ENCODE data around the gene CRB1. TPM values are rescaled to one million over a fixed set of nuclear protein-coding genes. Genes with fewer than 3 reads are reported as not detected.

CRB1 gene
- total RNA-seq, 1 donor from 2014 or later: 0.24 TPM

DNA sequence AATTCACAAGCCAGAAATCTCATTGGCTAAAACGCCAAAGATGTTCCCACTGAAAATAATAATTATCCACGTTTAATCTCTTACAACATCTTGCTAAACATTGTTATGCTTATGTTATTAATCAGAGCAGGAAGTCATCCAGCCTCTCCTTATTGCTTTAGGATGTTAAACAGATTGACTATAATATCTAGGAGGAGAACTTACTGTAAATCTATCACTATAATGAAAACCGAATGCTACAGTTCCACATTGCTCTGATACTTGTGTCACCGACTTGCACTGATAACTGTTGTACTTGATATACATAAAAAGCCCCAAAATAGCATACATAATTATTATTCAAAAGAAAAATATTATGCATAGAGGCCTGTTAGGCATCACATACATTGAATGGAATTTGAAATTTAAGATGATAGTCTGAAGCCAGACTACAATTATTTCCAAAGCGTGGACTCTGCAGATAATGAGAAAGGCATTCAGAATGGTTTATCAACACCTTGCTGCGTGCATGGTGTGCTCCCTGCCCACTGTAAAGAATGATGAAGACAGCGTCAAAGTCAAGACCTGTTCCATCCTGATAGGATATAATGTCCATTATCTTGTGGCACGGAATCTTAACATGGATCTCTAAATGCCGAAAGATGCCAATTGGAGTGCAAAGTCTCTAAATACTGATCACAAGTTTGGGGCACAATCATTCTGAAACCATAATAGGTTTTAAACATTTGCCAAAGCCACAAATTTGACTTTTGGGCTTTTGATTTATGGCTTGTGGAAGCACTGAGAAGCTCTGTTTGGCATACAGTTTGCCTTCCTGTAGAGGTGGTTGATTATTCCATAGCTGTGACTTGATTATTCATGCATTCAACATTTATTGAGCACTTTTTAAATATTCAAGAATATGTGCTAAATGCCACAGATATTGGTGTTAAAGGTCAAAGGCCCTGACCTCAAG, 71.3 kb downstream of the CRB1 start:
- intact Hi-C loops (cut with DNase I): loop anchor here (10.0 kb wide), 1 partner anchor 115 kb away; no protein-coding TSS in a partner anchor
- DNase-seq (ENCODE audit: low spot score): no peak

DNA sequence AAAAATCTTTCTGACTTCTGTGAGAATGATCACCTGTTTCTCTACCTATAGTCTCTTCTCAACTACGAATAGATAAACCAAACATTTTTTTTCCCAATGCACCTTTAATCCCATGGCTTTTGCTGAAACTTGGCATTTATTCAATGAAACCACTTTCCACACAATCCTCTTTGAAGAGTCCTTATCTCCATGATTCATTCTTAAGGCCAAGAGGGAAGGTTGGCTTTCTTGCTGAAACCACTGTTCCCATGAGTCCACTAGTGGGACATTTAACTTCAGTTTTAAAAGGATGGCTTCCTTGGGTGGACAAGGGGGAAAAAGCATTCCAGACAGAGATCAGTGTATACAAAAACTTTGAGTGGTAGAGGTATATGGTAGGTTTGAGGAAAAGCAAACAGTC, 73.6 kb downstream of the CRB1 start:
- no peak for DNase-seq (ENCODE audit: low spot score)

DNA sequence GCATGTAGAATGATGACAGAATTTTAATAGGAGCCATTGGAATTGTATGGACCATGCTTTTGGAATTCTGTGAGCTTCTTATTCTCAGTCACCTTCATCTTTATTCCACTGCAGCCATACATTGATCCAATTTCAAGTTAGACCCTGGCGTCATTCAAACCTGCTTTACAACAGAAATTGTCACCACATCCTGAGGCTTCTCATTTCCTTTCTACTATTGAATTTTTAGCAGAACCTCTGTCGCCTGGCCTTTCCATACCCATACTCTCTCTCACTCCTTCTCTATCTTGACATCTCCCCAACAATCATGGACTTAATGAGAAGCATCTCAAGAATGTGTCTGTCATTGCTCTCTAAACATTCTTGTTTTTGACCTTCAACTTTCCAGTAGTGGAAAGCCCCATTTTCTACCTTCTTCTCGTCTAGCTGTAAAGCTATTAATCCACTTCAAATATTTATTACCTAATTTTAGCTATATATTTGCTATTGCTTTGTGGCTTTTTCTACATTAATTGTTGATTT, 74.1 kb downstream of the CRB1 start:
- intact Hi-C loops (cut with DNase I): no loop called here
- no peak for DNase-seq (ENCODE audit: low spot score)

More for the DNA sequence above, 73.6 kb downstream of the CRB1 start:
- intact Hi-C loops (cut with DNase I): no loop called here

DNA sequence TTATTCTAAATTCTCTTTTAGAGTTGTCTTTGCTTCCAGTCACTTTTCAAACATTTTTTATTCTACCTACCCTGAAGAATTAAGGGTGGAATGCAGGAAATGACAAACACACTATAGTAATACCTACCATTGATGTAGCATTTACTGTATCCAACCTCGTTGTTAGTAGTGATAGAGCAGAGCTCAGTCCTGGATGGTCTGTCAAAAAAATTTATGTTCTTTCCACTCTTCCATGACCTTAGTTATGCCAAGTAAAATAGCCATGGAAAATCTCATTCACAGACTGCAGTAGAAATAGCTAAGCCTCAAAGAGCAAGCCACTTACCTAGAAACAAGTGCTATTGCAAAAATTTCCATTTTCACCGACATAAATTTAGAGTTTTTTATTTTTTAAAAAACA, 74.6 kb downstream of the CRB1 start:
- no peak for DNase-seq (ENCODE audit: low spot score)
- intact Hi-C loops (cut with DNase I): no loop called here

DNA sequence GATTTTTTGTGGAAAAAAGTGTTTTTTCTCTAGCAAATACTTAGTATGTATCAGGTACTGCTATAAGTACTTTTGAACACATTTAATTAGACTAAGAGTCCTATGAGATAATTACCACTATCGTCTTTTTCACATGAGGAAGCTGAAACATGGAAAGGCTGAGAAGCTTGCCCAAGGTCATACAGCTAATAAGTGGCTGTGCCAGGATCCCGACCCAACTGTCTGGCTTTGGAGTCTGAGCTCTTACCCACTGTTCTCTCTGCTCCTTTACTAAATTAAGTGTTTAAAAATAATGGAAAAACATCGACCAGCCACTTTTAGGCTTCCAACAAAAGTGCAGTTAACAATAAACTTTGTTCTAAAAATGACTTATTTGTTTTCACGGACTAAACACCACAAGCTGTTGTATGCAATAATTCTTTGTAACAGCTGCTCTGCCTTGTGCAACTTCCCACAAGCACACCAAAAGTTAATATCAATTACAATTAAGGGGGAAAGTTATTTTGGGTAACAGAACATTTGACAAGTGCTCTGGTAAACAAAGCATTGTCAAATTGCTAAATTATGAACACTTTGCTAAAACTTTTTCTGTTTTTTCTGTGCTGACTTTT, 75.7 kb downstream of the CRB1 start:
- no peak for DNase-seq (ENCODE audit: low spot score)
- intact Hi-C loops (cut with DNase I): no loop called here

DNA sequence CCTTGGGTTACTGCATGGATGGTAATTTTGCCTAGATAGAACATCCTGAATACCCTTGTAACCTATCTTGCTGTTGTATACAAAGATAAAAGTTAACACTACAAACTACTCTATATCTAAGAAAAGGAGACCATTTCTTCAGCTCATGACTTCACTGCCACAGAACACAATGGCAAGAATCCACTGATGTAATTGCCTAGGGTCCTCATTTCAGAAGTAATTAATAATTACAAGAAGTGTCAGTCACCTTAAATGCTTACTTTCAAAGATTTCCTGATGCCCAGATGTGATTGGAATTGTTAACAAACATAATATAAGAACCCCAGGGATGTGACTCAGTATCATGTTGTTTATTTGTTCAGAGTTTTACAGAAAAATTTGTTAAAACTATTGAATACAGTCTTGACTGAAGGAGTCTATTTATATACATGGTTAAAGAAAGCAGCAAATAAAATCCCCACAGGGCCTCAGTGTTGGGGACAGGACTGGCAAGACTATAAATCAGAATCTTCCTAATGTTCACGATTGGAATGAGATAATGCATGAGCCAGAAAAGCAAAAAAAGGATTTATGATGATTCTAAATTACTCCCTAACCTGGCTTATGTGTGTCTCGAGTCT, 83.9 kb downstream of the CRB1 start:
- intact Hi-C loops (cut with DNase I): no loop called here
- no peak for DNase-seq (ENCODE audit: low spot score)

DNA sequence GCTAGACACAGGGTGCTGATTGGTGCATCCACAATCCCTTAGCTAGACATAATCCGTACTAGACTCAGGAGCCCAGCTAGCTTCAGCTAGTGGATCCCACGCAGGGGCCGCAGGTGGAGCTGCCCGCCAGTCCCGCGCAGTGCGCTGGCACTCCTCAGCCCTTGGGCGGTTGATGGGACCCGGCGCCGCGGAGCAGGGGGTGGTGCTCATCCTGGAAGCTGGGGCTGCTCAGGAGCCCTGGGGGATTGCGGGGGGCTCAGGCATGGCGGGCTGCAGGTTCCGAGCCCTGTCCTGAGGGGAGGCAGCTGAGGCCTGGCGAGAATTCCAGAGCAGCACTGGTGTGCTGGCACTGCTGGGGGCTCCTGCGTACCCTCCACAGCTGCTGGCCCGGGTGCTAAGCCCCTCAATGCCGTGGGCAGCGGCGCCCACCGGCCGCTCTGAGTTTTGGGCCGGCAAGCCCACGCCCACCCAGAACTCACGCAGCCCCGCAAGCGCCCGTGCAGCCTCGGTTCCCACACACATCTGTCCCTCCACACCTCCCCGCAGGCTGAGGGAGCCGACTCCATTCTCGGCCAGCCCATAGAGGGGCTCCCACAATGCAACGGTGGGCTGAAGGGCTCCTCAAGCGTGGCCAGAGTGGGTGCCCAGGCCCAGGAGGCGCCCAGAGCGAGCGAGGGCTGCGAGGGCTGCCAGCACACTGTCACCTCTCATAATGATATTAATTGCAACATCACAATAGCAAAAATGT, 87.4 kb downstream of the CRB1 start:
- intact Hi-C loops (cut with DNase I): loop anchor here (5.0 kb wide), 1 partner anchor 173 kb away; no protein-coding TSS in a partner anchor
- no peak for DNase-seq (ENCODE audit: low spot score)

DNA sequence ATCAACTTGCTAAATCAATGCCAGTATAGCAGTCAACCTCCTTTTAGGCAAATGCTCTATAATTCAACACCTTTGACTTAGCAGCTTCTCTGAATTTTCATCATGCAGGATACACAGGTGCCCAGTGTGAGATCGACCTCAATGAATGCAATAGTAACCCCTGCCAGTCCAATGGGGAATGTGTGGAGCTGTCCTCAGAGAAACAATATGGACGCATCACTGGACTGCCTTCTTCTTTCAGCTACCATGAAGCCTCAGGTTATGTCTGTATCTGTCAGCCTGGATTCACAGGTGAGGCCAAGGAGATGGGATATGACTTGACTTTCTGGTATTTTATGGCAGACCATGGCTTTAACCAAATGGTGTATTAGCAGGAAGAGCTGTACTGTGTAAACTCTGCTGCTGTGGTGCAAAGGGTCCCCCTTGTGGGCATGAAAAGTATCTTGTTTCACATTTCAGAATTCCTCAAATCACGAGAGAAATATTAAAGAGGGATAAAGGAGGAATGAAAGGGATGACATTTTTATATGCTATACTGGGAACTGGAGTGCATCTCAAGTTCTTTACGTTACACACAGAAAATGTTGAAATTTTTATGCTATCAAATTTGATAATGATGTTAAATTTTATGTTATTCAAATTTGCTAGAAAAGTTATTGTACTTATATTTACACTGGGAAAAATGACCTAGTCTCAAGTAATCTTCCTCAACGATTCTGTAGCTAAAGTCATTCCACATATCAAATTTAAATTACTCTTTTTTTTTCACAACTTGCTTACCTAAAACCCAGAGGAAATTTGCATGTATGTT, 88.9 kb downstream of the CRB1 start:
- intact Hi-C loops (cut with DNase I): loop anchor here (5.0 kb wide), 1 partner anchor 175 kb away; no protein-coding TSS in a partner anchor
- no peak for DNase-seq (ENCODE audit: low spot score)

DNA sequence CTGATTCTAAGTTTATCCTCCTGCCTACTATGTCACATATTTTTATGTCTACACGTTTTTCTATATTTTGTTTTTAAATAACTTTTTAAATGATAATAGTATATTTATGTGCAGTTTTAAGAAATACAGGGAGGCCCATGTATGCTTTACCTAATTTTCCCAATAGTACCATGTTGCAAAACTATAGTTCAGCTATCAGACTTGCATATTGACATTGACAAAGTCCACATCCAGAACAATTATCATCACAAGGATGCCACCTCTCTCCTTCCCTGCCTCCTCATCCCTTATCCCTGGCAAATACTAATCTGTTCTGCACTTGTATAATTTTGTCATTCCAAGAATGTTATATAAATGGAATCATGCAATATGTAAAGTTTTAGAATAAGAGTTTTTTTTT, 90.9 kb downstream of the CRB1 start:
- intact Hi-C loops (cut with DNase I): loop anchor here (2.0 to 5.0 kb wide), 2 partner anchors 30 to 177 kb away; no protein-coding TSS in a partner anchor
- no peak for DNase-seq (ENCODE audit: low spot score)

DNA sequence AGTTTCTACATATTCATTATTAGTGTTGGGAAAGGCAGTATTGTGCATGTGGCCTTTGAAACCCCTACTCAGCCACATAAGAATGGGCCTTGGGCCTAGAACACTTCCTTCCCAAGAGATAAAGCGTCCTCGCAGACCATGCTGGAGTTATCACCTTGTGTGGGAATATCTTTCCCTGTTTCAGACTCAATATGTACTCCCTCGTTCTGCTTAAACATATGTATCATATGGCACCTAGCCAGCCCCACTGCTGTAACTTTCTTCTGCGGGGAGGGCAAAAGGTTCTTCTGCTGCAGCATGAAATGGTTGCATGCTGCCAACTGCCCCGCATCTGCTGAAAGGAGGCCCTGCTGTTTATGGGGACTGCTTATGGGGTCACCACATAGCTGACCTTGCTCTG, 92.0 kb downstream of the CRB1 start:
- DNase-seq (ENCODE audit: low spot score): no peak
- intact Hi-C loops (cut with DNase I): no loop called here

DNA sequence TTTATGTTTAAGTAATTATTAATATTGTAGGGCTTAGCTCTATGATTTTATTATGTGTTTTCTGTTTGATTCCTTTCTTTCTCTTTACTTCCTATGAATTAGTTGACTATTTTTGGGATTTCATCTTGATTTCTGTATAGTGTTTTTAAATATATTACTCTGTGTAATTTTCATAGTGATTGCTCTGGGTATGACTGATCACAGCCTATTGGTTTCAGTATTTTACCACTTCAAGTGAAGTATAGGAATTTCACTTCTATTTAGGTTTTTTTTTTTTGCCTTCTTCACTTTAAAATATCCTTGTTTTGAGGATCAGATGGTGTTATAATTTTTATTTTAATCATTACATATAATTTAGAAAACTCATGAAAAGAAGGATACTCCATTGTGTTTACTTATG, 94.8 kb downstream of the CRB1 start:
- DNase-seq (ENCODE audit: low spot score): no peak
- intact Hi-C loops (cut with DNase I): no loop called here

DNA sequence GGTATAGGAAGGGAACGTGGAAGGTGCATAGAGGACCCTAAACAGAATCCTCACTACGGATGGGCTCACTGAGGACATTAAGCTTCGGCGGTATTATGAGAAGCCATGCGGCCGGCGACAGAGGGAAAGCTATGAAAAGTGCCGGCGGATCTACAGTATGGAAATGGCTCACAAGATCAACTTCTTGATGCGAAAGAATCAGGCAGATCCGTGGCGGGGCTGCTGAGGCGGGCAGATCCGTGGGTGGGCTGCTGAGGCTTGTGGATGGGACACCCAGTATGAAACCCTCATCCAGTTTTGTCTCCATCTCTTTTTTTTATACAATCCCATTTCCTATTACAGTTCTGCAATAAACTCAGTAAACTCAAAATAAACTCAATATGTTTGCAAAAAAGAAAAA, 95.8 kb downstream of the CRB1 start:
- no peak for DNase-seq (ENCODE audit: low spot score)

DNA sequence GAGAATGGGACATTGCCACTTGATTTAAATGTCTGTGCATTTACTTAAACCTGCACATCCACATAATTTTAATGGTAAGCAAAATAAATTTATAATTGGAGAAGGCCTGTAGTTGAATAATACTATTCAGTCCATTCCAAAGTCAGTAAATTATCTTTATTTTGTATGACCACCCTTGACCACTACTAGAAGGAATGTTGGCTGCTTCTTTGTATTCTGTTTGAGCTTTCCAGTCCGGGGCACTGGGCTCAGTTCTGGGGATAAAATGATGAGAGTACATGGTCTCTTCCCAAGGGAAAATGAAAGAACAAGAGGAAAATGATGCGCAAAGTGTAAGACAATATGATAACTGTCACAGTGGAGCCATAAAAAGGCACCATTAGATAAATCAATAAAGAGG, 98.9 kb downstream of the CRB1 start:
- intact Hi-C loops (cut with DNase I): no loop called here
- no peak for DNase-seq (ENCODE audit: low spot score)

More for the DNA sequence above, 95.8 kb downstream of the CRB1 start:
- intact Hi-C loops (cut with DNase I): no loop called here

DNA sequence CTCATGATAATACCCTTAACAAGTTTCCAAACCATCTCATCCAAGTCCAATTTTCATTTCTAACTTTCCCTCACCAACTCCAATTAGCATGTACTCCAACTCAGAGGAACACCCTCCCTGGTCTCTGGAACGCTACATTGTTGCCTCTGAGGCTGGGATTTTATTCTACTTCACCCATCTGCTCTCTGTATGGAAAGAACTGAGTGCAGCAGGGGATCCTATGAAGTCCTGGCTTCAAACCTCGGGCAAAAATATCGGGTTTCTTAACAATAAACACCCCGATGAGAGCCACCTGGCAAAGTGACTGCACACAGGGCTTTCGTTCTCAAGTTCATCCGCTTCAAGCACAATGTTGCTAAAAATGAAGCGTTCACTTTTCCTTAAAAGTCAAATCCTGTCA, 99.6 kb downstream of the CRB1 start:
- DNase-seq (ENCODE audit: low spot score): no peak
- intact Hi-C loops (cut with DNase I): no loop called here

DNA sequence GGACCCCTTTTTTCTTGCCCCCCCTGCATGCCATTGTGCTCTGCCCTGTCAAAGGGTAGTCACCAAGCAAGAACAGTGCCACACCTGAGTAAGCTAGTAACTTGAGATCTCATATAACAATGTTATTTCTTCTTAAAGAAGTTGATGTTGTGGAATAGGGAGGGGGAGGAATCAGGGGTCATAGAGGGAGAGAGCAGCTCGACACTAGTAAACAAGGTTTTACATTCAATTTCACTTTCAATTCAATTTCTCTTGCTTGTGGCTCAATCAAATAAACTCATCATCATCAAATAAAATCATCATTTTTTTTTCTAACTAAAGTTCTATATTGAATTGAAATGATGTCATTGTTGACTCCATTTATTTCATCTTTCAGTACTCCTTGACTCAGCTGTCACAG, 106.4 kb downstream of the CRB1 start:
- no peak for DNase-seq (ENCODE audit: low spot score)
- intact Hi-C loops (cut with DNase I): no loop called here

DNA sequence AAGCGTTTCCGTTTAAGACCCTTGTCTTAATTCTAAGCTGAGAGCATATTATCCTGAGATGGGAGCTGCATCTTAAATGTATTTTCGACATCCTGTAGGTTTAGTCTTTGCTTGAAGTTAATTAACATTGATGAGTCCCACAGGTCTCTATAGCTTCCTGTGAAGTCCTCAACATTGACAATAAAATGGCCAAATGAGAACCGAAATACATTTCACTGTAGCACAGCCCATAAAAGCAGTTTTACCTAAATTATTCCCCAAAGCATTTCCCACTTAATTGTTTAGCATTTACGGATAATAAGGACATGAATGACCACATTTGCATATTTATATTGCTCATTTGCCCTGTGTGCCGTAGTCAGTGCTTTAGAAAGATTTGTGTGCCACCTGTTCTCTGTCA, 116.4 kb downstream of the CRB1 start:
- DNase-seq (ENCODE audit: low spot score): no peak
- intact Hi-C loops (cut with DNase I): no loop called here

DNA sequence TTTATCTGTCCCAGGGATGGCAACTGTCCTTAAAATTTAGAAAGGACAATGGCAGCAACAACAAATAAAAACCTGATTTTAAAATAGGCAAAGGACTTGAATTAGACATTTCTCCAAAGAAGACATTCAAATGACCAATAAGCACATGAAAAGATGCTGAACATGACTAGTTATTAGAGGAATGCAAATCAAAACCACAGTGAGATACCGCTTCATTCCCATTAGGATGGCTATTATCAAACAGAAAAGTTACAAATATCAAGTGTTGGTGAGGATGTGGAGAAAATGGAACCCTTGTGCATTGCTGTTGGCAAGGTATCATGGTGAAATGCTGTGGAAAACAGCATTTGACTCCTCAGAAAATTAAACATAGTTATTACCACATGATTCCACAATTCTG, 120.7 kb downstream of the CRB1 start:
- no peak for DNase-seq (ENCODE audit: low spot score)
- intact Hi-C loops (cut with DNase I): no loop called here

DNA sequence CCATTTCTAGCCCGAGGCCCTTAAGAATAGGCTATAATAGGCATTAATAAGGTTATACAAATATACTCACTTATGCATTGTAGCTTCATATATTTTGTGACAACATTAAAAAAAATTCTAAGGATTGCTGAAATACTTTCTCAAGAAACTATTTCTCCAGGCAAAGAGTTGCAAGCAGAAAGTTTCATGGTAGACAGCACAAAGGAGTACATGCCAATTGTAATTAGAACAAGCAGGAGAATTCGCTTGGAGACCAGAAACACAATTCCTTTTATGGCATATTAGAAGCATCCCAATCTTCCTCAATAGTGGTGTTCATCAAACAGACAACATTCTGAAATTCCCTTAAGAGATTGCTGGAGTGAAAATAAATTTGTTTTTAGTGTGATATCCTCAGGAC, 122.8 kb downstream of the CRB1 start:
- intact Hi-C loops (cut with DNase I): no loop called here
- DNase-seq (ENCODE audit: low spot score): no peak

All from cardiac septum (tissue), 1 donor.